ENCODE results near the gene CDK11B. TPM values are rescaled to one million over a fixed set of nuclear protein-coding genes. Genes with fewer than 3 reads are reported as not detected.
"Not testable (repeated sequence)": the region's sequence is repeated elsewhere in the genome, so short reads cannot be mapped to it uniquely, and the experiment has no call there.

The CDK11B gene
- total and polyA plus RNA-seq, 2 experiments from 2014 or later = 22.4 to 76.7 TPM

DNA sequence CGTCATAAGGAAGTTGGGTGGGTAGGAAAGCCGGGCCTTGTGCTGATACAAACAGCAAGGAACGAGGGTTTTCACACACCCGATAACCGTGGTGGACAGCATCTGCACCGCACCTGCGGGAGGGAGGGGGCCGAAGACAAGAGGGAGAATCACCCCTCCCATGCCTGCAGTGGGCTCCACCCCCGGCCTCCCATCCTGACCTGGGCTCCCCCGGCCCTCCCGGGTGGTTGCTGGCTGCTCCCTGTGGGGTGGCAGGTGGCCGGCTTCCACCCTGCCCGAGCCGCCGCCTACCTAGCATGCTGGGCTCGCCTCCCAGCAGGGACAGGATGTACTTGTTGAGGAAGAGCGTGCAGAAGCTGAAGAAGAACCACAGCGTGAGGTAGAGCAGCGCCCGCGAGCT, 17.3 kb upstream of the CDK11B start:
- not testable (repeated sequence) for H3K9me2 ChIP-seq (ENCODE audit: insufficient read depth); DNase-seq (ENCODE audit: low spot score); H3K4me3 Mint-ChIP-seq; H4K20me1 ChIP-seq (replicated peaks; ENCODE audit: insufficient read depth); H3K36me3 ChIP-seq (ENCODE audit: insufficient read depth); H3K27ac Mint-ChIP-seq; H3K27ac ChIP-seq (ENCODE audit: low read depth); H2AFZ ChIP-seq; ATAC-seq; H3K4me3 ChIP-seq; H3K4me2 ChIP-seq; H3K9me3 Mint-ChIP-seq; H3K4me1 ChIP-seq (ENCODE audit: insufficient read depth); H3K27me3 ChIP-seq (ENCODE audit: insufficient read depth)
- Mint-ChIP-seq H3K27me3 (ENCODE audit: insufficient read depth, low read depth, poor library complexity) (peaks cover 15% of the 10 kb centered on the region), H3K4me1 (peaks cover 19% of the 10 kb centered on the region), H3K36me3 (ENCODE audit: low read depth) (peaks cover 20% of the 10 kb centered on the region)
- Histone ChIP-seq H3F3A (replicated peaks; ENCODE audit: low read depth) (peaks cover 10% of the 10 kb centered on the region; the same call in 1 of the 2 replicates), H3K79me2 (replicated peaks; ENCODE audit: insufficient read depth) (peaks cover 35% of the 10 kb centered on the region)

DNA sequence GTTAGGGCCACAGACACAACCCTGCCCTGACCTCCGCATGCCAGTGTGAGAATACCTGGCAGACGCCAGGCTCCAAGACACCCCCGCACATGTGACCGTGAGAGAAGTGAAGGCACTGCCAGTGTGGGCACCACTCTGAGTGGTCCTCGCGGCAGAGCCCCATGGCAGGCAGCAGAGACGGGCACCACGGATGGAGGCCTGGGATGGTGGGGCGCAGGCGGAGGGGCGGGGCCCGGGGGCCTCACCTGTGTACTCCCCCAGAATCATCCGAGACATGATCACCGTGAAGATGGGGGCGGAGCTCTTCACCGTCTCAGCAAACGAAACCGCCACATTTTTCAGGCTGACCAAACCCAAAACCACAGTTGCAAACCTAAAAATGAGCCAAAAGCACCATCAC, 16.4 kb upstream of the CDK11B start:
- Histone ChIP-seq H3F3A (replicated peaks; ENCODE audit: low read depth) (peaks cover 11% of the 10 kb centered on the region; the same call in 1 of the 2 replicates), H3K79me2 (replicated peaks; ENCODE audit: insufficient read depth) (peaks cover 26% of the 10 kb centered on the region)
- not testable (repeated sequence) for H3K4me3 ChIP-seq; H3K36me3 ChIP-seq (ENCODE audit: insufficient read depth); ATAC-seq; DNase-seq (ENCODE audit: low spot score); H2AFZ ChIP-seq; H3K9me2 ChIP-seq (ENCODE audit: insufficient read depth); H3K27me3 ChIP-seq (ENCODE audit: insufficient read depth); H3K4me2 ChIP-seq; H3K4me3 Mint-ChIP-seq; H3K27ac Mint-ChIP-seq; H3K4me1 ChIP-seq (ENCODE audit: insufficient read depth); H3K27ac ChIP-seq (ENCODE audit: low read depth); H4K20me1 ChIP-seq (replicated peaks; ENCODE audit: insufficient read depth); H3K9me3 Mint-ChIP-seq
- H3K36me3 Mint-ChIP-seq (ENCODE audit: low read depth) = peaks cover 20% of the 10 kb centered on the region
- peaks cover 19% of the 10 kb centered on the region for H3K4me1 Mint-ChIP-seq
- peaks cover 15% of the 10 kb centered on the region for H3K27me3 Mint-ChIP-seq (ENCODE audit: insufficient read depth, low read depth, poor library complexity)

DNA sequence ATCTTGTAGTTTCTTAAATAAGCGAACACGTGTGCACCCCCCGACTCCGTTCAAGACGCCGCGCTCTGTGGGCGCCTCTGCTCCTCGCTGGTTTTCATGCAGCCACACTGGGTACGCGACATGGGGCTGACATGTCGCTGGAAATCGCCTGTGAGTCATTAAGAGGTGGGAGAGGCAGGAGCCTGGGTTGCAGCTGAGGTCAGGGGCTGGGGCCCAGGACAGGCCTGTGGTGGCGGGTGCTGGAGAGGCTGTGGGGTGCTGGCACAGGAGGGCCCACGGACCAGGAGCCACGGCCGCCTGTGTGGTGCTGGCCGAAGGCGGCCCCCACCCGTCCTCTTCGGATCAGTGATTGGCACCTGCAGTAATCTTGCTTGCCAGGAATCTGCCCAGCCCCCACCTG, 16.0 kb upstream of the CDK11B start:
- H4K20me1 ChIP-seq (replicated peaks; ENCODE audit: insufficient read depth); H3K4me3 Mint-ChIP-seq; H3K36me3 ChIP-seq (ENCODE audit: insufficient read depth); H3K4me2 ChIP-seq; H3K27me3 ChIP-seq (ENCODE audit: insufficient read depth); ATAC-seq; H3K27ac Mint-ChIP-seq; H3K9me3 Mint-ChIP-seq; DNase-seq (ENCODE audit: low spot score); H3K4me3 ChIP-seq; H2AFZ ChIP-seq; H3K4me1 ChIP-seq (ENCODE audit: insufficient read depth); H3K9me2 ChIP-seq (ENCODE audit: insufficient read depth); H3K27ac ChIP-seq (ENCODE audit: low read depth): not testable (repeated sequence)
- H3K4me1 Mint-ChIP-seq = peaks cover 19% of the 10 kb centered on the region
- peaks cover 15% of the 10 kb centered on the region for H3K27me3 Mint-ChIP-seq (ENCODE audit: insufficient read depth, low read depth, poor library complexity)
- H3F3A ChIP-seq (replicated peaks; ENCODE audit: low read depth) = peaks cover 11% of the 10 kb centered on the region; the same call in 1 of the 2 replicates
- H3K36me3 Mint-ChIP-seq (ENCODE audit: low read depth) = peaks cover 24% of the 10 kb centered on the region
- H3K79me2 ChIP-seq (replicated peaks; ENCODE audit: insufficient read depth) = peaks cover 22% of the 10 kb centered on the region

DNA sequence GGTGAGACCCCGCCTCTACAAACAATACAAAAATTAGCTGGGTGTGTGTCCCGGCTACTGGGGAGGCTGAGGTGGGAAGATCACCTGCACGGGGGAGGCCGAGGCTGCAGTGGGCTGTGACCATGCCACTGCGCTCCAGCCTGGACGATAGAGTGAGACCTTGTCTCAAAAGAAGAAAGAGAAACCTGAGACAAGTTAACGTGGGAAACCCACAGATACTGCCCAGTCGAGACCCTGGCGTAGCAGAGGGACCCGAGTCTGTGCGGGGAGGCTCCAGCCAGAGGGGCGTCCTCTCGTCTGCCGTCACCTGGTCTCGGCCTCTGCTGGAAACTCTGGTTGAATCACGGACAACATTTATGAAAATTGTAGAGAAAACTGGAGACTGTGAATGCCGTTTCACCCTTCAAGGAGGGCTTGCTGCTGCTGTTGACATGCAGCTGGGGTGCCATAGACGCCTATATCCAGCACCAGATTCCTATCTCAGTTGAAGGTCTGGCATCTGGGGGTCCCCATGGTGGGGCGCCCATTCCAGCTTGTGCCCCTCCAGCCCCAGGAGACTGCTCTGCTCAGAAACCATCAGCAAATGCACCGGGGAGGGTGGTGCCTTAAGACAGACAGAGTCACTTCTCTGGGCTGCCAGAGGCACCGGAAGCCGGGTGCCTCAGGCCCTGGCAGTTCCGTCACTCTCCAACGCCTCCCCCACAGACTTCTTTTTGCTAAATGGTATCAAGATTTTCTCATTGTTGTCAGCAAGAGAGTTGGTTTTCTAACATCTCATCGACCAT, 13.6 kb upstream of the CDK11B start:
- Histone ChIP-seq H3K4me1 (ENCODE audit: insufficient read depth) (no peaks in the 10 kb centered on the region), H3K36me3 (ENCODE audit: insufficient read depth) (no peaks in the 10 kb centered on the region), H4K20me1 (replicated peaks; ENCODE audit: insufficient read depth) (no peaks in the 10 kb centered on the region; the same call in 1 of the 2 replicates), H2AFZ (no peak overlapping the region), H3K9me2 (ENCODE audit: insufficient read depth) (no peaks in the 10 kb centered on the region), H3K4me2 (no peak overlapping the region), H3K79me2 (replicated peaks; ENCODE audit: insufficient read depth) (no peaks in the 10 kb centered on the region), H3K27ac (ENCODE audit: low read depth) (no peak overlapping the region), H3K27me3 (ENCODE audit: insufficient read depth) (no peaks in the 10 kb centered on the region), H3K4me3 (no peak overlapping the region), H3F3A (replicated peaks; ENCODE audit: low read depth) (0 out of 2 replicates have a peak, but pooled peaks cover 6% of the 10 kb centered on the region)
- peaks cover 35% of the 10 kb centered on the region for H3K36me3 Mint-ChIP-seq (ENCODE audit: low read depth)
- no peak overlapping the region for H3K27ac Mint-ChIP-seq
- no peak for DNase-seq (ENCODE audit: low spot score)
- H3K9me3 Mint-ChIP-seq = no peaks in the 10 kb centered on the region
- no peak for ATAC-seq
- H3K4me1 Mint-ChIP-seq = no peaks in the 10 kb centered on the region
- H3K4me3 Mint-ChIP-seq = no peak overlapping the region
- H3K27me3 Mint-ChIP-seq (ENCODE audit: insufficient read depth, low read depth, poor library complexity) = peaks cover 4% of the 10 kb centered on the region
- no peak for TF ChIP-seq JUNB (IDR thresholded peaks at IDR 0.05; ENCODE audit: unreplicated experiment)
- TF ChIP-seq NANOG (IDR thresholded peaks at IDR 0.05; ENCODE audit: borderline replicate concordance) = no peak
- TF ChIP-seq, protein P1, sequence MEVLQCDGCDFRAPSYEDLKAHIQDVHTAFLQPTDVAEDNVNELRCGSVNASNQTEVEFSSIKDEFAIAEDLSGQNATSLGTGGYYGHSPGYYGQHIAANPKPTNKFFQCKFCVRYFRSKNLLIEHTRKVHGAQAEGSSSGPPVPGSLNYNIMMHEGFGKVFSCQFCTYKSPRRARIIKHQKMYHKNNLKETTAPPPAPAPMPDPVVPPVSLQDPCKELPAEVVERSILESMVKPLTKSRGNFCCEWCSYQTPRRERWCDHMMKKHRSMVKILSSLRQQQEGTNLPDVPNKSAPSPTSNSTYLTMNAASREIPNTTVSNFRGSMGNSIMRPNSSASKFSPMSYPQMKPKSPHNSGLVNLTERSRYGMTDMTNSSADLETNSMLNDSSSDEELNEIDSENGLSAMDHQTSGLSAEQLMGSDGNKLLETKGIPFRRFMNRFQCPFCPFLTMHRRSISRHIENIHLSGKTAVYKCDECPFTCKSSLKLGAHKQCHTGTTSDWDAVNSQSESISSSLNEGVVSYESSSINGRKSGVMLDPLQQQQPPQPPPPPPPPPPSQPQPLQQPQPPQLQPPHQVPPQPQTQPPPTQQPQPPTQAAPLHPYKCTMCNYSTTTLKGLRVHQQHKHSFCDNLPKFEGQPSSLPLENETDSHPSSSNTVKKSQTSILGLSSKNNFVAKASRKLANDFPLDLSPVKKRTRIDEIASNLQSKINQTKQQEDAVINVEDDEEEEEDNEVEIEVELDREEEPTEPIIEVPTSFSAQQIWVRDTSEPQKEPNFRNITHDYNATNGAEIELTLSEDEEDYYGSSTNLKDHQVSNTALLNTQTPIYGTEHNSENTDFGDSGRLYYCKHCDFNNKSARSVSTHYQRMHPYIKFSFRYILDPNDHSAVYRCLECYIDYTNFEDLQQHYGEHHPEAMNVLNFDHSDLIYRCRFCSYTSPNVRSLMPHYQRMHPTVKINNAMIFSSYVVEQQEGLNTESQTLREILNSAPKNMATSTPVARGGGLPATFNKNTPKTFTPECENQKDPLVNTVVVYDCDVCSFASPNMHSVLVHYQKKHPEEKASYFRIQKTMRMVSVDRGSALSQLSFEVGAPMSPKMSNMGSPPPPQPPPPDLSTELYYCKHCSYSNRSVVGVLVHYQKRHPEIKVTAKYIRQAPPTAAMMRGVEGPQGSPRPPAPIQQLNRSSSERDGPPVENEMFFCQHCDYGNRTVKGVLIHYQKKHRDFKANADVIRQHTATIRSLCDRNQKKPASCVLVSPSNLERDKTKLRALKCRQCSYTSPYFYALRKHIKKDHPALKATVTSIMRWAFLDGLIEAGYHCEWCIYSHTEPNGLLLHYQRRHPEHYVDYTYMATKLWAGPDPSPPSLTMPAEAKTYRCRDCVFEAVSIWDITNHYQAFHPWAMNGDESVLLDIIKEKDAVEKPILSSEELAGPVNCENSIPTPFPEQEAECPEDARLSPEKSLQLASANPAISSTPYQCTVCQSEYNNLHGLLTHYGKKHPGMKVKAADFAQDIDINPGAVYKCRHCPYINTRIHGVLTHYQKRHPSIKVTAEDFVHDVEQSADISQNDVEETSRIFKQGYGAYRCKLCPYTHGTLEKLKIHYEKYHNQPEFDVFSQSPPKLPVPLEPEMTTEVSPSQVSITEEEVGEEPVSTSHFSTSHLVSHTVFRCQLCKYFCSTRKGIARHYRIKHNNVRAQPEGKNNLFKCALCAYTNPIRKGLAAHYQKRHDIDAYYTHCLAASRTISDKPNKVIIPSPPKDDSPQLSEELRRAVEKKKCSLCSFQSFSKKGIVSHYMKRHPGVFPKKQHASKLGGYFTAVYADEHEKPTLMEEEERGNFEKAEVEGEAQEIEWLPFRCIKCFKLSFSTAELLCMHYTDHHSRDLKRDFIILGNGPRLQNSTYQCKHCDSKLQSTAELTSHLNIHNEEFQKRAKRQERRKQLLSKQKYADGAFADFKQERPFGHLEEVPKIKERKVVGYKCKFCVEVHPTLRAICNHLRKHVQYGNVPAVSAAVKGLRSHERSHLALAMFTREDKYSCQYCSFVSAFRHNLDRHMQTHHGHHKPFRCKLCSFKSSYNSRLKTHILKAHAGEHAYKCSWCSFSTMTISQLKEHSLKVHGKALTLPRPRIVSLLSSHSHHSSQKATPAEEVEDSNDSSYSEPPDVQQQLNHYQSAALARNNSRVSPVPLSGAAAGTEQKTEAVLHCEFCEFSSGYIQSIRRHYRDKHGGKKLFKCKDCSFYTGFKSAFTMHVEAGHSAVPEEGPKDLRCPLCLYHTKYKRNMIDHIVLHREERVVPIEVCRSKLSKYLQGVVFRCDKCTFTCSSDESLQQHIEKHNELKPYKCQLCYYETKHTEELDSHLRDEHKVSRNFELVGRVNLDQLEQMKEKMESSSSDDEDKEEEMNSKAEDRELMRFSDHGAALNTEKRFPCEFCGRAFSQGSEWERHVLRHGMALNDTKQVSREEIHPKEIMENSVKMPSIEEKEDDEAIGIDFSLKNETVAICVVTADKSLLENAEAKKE (CRISPR knock-in tag; IDR thresholded peaks at IDR 0.05) = no peak
